ENCODE data around the gene PRKN.

The PRKN gene

DNA sequence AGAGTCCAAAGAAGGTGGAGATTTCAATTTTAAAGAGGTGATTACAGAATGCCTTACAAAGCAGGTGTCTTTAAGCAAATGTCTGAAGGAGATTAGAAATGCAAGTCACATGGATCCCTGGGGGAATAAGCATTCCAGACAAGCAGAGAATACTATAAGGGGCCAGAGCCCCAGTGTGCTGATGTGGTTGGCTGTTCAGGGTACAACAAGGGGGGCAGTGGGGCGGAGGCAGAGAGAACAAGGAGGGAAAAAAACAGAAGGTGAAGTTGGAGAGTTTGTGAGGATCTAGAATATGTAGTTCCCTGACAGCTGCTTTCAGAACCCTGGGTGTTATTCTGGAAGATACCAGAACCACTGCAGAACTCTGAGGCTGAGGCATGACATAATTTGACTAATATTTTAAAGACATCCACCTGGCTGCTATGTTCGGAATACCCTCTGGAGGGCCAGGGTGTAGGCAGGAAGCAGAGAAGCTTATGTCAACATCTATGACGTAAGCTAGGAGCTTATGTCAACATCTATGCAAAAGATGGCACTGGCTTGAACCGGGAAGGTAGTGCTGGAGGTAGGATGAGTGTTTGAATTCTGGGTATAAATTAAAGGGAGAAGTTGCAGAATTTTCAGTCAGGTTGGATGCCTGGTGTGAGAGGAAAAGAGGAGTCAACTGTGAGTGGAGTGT, 1177.5 kb downstream of the PRKN start:
- H3K4me2 ChIP-seq (ENCODE audit: low read depth, low read length), result no peak overlapping the region
- no peaks in the 10 kb centered on the region for H3K9me3 ChIP-seq (replicated peaks; ENCODE audit: insufficient read depth, low read length)
- H2AFZ ChIP-seq (ENCODE audit: low read length), result no peak overlapping the region
- peaks cover 19% of the 10 kb centered on the region; the same call in 1 of the 2 replicates for H3K4me1 ChIP-seq (ENCODE audit: low read length)
- TF ChIP-seq EZH2phosphoT487 (IDR thresholded peaks at IDR 0.05; ENCODE audit: low read length), result no peak
- no peak for TF ChIP-seq EZH2 (optimal IDR thresholded peaks at IDR 0.05; ENCODE audit: low read depth, low read length)
- TF ChIP-seq, protein P1, sequence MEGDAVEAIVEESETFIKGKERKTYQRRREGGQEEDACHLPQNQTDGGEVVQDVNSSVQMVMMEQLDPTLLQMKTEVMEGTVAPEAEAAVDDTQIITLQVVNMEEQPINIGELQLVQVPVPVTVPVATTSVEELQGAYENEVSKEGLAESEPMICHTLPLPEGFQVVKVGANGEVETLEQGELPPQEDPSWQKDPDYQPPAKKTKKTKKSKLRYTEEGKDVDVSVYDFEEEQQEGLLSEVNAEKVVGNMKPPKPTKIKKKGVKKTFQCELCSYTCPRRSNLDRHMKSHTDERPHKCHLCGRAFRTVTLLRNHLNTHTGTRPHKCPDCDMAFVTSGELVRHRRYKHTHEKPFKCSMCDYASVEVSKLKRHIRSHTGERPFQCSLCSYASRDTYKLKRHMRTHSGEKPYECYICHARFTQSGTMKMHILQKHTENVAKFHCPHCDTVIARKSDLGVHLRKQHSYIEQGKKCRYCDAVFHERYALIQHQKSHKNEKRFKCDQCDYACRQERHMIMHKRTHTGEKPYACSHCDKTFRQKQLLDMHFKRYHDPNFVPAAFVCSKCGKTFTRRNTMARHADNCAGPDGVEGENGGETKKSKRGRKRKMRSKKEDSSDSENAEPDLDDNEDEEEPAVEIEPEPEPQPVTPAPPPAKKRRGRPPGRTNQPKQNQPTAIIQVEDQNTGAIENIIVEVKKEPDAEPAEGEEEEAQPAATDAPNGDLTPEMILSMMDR (IDR thresholded peaks at IDR 0.05; ENCODE audit: low read length), result no peak
- no peaks in the 10 kb centered on the region for H3K9me2 ChIP-seq (replicated peaks; ENCODE audit: insufficient read depth, low read length)
- no peaks in the 10 kb centered on the region for H3K79me2 ChIP-seq (ENCODE audit: low read length)
- no peaks in the 10 kb centered on the region for H3K36me3 ChIP-seq (replicated peaks; ENCODE audit: insufficient read depth, low read length)
- H3K9ac ChIP-seq (ENCODE audit: low read length), result no peak overlapping the region
- H3F3A ChIP-seq (ENCODE audit: insufficient read depth, low read length), result no peaks in the 10 kb centered on the region
- no peak overlapping the region for H3K4me3 ChIP-seq (ENCODE audit: low read length)
- no peak for DNase-seq
- no peak overlapping the region for H3K27ac ChIP-seq (ENCODE audit: low read length)
- H4K20me1 ChIP-seq (ENCODE audit: insufficient read depth, low read length), result no peaks in the 10 kb centered on the region
- H3K27me3 ChIP-seq (replicated peaks; ENCODE audit: insufficient read depth, low read length), result no peaks in the 10 kb centered on the region

DNA sequence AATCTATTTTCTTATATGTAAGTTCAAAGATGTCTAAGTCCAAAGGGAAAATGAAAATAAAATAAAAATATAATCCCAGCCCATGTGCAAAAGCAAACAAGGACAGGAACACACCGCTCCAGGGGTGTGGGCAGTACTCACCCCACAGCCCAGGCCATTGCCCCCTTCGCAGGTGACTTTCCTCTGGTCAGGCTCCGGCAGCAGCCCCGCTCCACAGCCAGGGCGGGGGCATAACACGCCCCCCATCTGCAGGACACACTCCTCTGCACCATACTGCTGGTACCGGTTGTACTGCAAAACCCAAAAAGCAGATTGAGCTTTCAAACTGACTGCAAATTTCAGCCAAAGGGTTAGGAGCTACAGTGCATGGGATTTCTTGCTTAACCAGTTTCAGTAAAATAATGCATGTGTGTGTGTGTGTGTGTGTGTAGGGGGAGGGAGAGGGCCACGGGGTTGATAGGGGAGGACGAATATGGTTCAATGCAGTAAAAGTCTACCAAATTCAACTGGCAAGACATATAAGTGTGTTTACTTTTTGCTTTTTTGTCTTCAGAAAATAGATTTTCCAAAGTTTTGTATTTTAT, 1178.8 kb downstream of the PRKN start:
- Histone ChIP-seq H3K9ac (ENCODE audit: low read length) (no peak overlapping the region), H3K4me3 (ENCODE audit: low read length) (no peak overlapping the region), H4K20me1 (ENCODE audit: insufficient read depth, low read length) (no peaks in the 10 kb centered on the region), H3K9me2 (replicated peaks; ENCODE audit: insufficient read depth, low read length) (no peaks in the 10 kb centered on the region), H3K4me2 (ENCODE audit: low read depth, low read length) (no peak overlapping the region), H3K27ac (ENCODE audit: low read length) (no peak overlapping the region), H2AFZ (ENCODE audit: low read length) (no peak overlapping the region), H3K36me3 (replicated peaks; ENCODE audit: insufficient read depth, low read length) (no peaks in the 10 kb centered on the region), H3K4me1 (ENCODE audit: low read length) (peaks cover 19% of the 10 kb centered on the region; the same call in 1 of the 2 replicates), H3K27me3 (replicated peaks; ENCODE audit: insufficient read depth, low read length) (no peaks in the 10 kb centered on the region), H3K79me2 (ENCODE audit: low read length) (no peaks in the 10 kb centered on the region), H3K9me3 (replicated peaks; ENCODE audit: insufficient read depth, low read length) (no peaks in the 10 kb centered on the region), H3F3A (ENCODE audit: insufficient read depth, low read length) (no peaks in the 10 kb centered on the region)
- DNase-seq, result no peak
- TF ChIP-seq, protein P1 (IDR thresholded peaks at IDR 0.05; ENCODE audit: low read length), result no peak
- TF ChIP-seq EZH2phosphoT487 (IDR thresholded peaks at IDR 0.05; ENCODE audit: low read length), result no peak
- no peak for TF ChIP-seq EZH2 (optimal IDR thresholded peaks at IDR 0.05; ENCODE audit: low read depth, low read length)

GRCh38 chr6:161547617-161548016, 1179.9 kb downstream of the PRKN start:
- Histone ChIP-seq H2AFZ (ENCODE audit: low read length) (no peak overlapping the region), H3K9me3 (replicated peaks; ENCODE audit: insufficient read depth, low read length) (no peaks in the 10 kb centered on the region), H3K4me2 (ENCODE audit: low read depth, low read length) (no peak overlapping the region), H3K79me2 (ENCODE audit: low read length) (no peaks in the 10 kb centered on the region), H4K20me1 (ENCODE audit: insufficient read depth, low read length) (no peaks in the 10 kb centered on the region), H3K4me1 (ENCODE audit: low read length) (peaks cover 27% of the 10 kb centered on the region; the same call in 1 of the 2 replicates), H3K36me3 (replicated peaks; ENCODE audit: insufficient read depth, low read length) (no peaks in the 10 kb centered on the region), H3F3A (ENCODE audit: insufficient read depth, low read length) (no peaks in the 10 kb centered on the region), H3K9ac (ENCODE audit: low read length) (no peak overlapping the region), H3K27me3 (replicated peaks; ENCODE audit: insufficient read depth, low read length) (no peaks in the 10 kb centered on the region), H3K9me2 (replicated peaks; ENCODE audit: insufficient read depth, low read length) (no peaks in the 10 kb centered on the region), H3K27ac (ENCODE audit: low read length) (no peak overlapping the region), H3K4me3 (ENCODE audit: low read length) (no peak overlapping the region)
- DNase-seq, result no peak
- TF ChIP-seq EZH2phosphoT487 (IDR thresholded peaks at IDR 0.05; ENCODE audit: low read length) (no peak), EZH2 (optimal IDR thresholded peaks at IDR 0.05; ENCODE audit: low read depth, low read length) (no peak)
- TF ChIP-seq, protein P1 (IDR thresholded peaks at IDR 0.05; ENCODE audit: low read length), result no peak
